Stomach (tissue), 4 donors: Measurements from ENCODE around the gene TBPL1.

ENCODE experiments used
- CTCF ChIP-seq, 7 experiments: fragments of 450-650 bp in 4 of 7; fragments of 200-600 bp in 3 of 7; sonication (generic) in 3 of 7; IDR thresholded peaks; one replicate each; pipeline ENCODE4 v1.5.1; 2016 to 2019; ENCODE audit warnings: antibody characterized with exemption in 7 of 7, control low read depth in 2 of 7, mild to moderate bottlenecking in 1 of 7
- POLR2A ChIP-seq, 4 donors: fragments of 450-650 bp; IDR thresholded peaks; one replicate each; pipeline ENCODE4 v1.6.1; 2016; ENCODE audit warnings: antibody characterized with exemption in 4 of 4, control low read depth in 2 of 4, mild to moderate bottlenecking in 1 of 4, moderate library complexity in 1 of 4

- TF ChIP-seq CTCF (IDR thresholded peaks at IDR 0.05) = no peak
- no peak for TF ChIP-seq POLR2A (IDR thresholded peaks at IDR 0.05)
Observed at GRCh38 chr6:134016558-134016814, 63.5 kb downstream of the TBPL1 start.
